ENCODE measurements around the gene LTC4S.
"Not testable (repeated sequence)": the region's sequence is repeated elsewhere in the genome, so short reads cannot be mapped to it uniquely, and the experiment has no call there.

LTC4S gene, protein sequence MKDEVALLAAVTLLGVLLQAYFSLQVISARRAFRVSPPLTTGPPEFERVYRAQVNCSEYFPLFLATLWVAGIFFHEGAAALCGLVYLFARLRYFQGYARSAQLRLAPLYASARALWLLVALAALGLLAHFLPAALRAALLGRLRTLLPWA

DNA sequence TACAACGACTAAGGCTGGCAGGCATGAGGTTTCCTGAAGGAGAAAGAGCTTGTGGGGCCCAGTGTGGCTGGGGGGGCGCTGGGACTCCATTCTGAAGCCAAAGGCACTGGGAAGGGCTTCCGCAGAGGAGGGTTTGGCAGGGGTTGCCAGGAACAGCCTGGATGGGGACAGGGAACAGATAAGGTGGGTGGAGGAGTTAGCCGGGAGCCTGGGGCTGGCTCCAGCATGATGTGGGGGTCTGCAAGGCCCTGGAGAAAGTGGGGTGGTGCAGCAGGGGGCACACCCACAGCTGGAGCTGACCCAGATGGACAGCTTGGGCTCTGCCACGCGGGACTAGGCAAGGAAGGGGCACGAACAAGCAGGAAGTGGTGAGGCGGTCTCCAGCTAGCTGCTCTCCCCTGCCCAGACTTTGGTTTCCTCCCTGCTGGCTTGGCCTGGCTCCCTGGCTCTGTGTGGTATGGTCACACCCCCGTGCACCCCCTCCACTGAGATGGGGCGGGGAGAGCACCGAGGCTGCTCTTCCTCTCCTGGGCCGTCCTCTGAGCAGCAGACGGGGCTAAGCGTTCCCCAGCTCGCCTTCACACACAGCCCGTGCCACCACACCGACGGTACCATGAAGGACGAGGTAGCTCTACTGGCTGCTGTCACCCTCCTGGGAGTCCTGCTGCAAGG, at the start of gene LTC4S:
LTC4S (plus strand) TSS at position 519 of the 672 bp plus-strand sequence; CDS start at position 614, 95 bp downstream.
- peak; percentile 90 for DNase-seq

DNA sequence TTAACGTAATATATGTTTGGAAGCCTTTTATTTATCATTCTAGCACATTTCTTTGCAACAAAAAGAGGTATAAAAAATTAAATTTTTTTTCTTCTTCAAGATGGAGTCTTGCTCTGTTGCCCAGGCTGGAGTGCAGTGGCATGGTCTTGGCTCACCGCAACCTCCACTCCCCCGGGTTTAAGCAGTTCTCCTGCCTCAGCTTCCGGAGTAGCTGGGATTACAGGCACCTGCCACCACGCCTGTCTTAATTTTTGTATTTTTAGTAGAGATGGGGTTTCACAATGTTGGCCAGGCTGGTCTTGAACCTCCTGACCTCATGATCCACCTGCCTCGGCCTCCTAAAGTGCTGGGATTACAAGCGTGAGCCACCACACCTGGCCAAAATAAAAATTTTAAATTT, 49.7 kb upstream of the LTC4S start:
- DNase-seq = not testable (repeated sequence)

DNA sequence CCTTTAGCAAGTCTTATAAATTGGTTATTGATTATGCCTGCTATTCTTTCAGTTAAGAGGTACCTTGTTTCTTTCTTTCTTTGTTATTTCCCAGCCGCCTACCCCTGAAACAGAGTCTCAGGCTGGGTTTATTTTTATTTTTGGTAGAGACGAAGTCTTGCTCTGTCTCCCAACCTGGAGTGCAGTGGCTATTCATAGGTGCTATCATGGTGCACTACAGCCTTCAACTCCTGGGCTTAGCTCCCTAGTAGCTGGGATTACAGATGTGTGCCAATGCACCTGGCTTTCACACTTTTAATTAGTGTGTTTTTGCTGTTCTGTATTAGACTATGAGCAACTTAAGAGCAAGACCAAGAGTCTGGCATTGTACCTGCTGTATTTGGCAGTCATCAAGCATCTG, 46.9 kb upstream of the LTC4S start:
- DNase-seq = no peak

DNA sequence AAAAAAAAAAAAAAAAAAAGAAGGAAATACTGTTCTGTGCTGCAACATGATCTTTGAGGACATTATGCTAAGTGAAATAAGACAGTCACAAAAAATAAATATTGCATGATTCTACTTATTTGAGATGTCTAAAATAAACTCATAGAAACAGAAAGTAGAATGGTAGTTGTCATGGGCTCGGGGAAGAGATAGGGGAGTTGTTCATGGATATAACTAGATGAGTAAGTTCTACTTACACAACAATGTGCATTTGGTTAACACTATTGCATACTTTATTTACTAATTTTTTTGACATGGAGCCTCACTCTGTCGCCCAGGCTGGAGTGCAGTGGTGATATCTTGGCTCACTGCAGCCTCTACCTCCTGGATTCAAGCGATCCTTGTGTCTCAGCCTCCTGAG, 46.0 kb upstream of the LTC4S start:
- no peak for DNase-seq

DNA sequence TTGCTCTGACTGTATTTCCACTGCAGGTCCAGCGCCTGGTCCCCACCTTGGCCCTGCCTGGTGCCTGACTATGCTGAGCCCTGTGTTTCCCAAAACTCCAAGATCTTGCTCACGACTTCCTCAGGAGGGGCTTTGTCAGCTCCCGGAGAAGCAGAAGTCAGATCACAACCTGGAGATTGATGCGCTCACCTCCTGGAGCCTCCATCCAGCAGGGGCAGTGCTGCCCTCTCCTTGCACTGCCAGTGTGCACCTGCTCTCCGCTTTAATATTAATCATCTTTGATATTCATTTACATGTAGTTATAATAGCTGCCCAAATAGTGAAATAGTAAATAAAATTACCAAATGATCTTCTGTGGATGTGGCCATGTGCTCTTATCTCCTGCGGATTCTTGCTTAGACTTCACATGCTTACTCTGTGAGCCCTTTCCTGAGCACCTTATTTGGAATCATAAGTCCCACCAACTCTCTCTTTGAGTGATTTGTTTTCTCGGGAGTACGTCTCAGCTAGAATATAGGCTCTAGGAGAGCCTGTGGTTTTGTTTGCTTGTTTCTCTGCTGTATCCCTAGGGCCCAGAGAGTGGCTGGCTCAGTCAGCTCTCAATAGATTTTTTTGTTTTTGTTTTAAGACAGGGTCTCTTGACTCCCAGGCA, 43.8 kb upstream of the LTC4S start:
- no peak for DNase-seq

DNA sequence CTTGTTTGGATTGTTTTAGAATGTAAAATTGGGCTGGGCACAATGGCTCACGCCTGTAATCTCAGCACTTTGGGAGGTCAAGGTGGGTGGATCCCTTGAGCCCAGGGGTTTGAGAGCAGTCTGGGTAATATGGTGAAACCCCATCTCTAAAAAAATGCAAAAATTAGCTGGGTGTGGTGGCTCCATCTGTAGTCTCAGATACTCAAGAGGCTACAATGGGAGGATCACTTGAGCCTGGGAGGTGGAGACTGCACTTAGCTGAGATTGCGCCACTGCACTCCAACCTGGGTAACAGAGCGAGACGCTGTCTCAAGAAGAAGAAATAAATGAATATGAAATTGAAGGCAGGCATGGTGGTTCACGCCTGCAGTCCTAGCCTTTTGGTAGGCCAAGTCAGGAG, 39.8 kb upstream of the LTC4S start:
- no peak for DNase-seq

DNA sequence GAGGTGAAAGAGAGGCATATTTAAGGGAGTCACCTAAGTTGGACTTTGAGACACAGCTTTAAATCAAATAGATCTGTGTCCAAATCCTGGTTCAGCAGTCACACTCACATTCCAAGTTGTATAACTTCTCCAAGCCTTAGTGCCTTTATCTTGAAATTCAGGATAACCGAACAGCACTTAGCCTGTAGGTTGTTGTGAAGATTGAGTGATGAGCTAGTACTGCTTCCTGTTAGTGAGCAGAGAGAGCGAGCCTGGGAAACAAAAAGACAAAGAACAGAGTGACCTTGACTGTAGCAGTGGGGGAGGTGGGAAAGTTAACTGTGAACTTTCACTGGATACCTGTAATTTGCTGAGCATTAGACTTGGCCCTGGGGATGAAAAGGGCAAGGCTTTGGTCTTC, 38.8 kb upstream of the LTC4S start:
- no peak for DNase-seq

DNA sequence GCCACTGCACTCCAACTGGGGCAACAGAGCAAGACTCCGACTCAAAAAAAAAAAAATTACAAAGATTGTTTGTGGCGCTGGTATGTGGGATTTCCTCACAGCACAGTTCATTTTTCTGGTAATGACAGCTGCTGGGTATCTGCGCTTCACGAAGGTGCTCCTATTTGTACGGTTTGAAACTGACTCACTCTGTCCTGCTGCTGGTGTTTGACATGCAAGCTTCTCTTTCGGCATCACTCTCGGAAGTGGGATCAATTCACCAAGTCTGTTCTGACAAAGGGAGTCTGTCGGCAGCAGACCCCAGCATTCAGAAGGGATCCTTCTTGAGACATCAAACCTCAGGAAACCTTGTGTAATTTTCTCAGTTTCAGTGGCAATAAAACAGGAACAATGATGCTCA, 34.8 kb upstream of the LTC4S start:
- no peak for DNase-seq

DNA sequence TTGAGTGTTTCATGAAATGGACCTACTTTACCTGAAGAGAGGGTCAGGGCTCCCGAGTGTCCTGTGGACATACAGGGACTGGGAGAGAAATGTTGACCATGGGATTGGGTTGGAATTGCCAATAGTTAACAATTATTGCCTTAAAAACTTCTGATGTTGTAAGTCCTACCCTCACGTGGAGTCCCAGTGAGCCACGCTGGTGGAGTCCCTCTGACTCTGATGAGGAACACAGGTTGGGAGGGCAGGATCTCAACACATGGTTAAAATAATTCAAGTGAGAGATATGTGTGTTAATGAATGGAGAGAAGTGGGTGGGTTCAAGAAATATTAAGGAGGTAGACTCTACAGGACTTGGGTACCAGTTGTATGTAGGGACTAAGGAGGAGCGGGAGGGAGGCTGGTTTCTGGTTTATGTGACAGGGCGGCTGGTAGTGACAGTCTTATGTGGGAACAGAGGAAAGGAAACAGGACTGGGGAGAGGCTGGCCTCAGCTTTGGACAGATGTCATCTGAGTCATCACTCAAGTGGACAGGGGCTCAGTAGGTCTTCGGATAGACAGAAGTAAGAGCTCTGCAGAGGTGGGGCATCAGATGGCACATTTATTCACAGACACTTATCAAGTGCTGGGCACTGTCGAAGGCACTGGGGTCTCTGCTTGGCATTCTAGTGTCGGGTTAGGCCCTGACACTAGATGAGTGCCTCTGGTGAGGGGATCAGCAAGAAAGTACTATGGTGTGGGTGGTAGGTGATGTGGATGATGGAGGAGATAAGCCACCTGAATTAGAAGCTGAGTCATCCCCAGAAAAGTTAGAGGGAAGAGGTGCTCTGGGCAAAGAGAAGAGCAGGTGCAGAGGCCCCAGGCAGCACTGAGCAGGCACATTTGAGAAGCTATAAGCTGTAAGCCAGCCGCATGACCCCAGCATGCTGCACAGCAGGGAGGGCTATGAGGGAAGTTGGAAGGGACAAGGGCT, 33.9 kb upstream of the LTC4S start:
- no peak for DNase-seq

DNA sequence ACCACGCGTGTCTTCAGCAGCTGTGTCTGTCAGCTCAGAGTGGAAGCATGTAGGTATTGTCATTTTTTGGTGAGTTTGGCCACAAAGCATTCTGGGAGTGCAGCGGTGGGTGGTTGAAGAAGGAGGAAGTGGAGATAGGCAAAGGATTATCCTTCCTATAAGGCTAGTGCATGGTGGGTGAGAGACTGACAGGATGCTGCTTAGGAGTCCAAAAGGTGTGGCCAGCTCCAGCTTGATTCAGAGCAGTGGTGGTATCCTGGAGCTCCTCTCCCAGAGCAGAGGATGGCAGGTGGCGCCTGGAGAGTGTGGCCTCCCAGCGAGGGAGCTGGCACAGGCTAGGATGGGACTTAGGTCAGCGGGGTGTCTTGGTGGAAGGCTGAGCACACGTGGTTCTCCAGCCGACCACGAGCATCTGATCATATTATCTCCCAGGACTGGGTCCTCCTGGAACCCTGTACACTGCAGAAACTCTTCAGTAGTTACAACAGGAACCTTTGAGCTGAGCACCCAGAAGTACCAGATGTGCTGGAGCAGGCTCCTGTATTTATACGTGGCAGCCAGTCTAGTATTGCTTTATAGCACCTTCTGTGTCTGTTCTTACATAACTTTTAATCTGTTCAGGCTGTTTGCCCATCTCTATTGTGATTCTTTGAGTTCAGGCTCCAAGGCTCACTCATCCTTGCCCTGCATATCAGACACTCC, 31.6 kb upstream of the LTC4S start:
- peak; percentile 13 for DNase-seq

DNA sequence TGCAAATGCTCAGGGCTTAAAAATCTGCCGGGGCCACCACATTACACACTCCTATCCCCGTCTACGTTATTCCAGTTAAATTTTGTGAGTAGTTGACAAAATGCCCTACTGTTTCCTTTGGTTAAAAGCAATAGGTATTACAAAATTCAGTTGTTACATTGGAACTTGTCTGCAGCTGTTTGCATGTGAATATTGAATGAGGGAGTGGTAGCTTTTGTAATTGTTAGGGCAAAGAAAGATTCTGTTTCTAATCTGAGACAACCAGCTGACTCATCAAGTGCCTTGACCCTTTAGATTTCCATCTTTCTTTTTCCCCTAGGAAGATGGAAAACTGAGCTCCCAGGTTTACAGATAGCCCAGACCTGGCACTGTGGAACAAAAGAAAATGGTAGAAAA, 31.0 kb upstream of the LTC4S start:
- no peak for DNase-seq

DNA sequence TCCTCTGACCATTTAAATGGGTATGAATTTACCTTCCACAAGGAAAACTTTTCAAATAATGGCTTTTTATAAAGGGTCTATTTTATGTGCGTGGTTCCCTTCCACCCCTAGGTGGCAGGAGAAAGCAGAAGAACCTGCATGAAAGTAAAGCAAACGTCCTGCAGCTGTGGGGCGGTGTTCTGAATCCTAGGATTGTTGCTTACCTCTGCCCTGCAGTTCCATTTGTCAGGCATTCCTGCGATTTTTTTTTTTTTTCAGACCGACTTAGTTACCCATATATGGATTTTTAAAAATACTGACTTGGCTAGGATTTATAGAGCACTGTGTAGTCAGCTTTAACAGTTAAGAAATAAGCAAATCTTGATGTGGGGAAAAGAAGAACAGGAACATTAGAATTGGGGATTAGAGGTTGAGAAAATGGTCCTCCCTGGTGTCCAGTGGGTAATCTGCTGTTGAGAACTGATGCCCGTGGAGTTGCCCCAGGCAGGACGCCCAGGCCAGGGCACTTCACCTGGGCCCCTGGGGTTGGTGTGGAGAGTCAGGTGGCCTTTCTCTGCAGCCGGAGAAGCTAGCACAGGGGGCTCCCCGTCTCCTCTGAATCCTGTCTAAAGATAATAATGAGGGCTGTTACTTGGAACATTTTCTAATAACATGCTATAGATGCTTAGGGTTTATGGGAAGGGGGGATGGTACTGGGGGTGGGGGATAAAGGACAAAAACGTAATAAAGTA, 30.4 kb upstream of the LTC4S start:
- peak; percentile 37 for DNase-seq

DNA sequence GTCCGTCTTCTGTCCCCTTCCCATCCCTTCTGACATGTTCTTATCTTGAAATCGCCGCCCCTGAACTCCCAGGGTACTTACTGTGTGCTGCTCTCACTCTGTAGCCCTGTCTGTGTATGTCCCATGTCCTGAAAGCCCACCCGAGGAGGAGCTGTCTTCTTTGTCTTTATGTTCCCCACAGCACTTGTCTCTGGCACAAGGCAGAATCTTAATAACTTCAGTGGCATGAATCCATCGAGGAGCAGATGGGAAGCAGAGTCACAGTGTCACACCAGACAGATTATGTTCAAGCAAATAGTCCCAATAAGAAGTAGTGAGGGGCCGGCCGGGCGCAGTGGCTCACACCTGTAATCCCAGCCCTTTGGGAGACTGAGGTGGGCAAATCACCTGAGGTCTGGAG, 29.7 kb upstream of the LTC4S start:
- no peak for DNase-seq

DNA sequence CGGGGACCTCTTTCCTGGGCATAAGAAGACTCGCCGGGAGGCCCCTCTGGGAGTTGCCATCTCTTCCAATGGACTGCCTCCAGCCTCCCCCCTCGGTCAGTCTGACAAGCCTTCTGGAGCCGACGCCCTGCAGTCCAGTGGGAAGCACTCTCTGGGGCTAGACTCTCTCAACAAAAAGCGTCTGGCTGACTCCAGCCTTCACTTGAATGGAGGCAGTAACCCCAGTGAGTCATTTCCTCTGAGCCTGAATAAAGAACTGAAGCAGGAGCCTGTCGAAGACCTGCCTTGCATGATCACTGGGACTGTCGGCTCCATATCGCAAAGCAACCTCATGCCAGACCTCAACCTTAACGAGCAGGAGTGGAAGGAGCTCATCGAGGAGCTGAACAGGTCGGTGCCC, 28.4 kb upstream of the LTC4S start:
- no peak for DNase-seq

DNA sequence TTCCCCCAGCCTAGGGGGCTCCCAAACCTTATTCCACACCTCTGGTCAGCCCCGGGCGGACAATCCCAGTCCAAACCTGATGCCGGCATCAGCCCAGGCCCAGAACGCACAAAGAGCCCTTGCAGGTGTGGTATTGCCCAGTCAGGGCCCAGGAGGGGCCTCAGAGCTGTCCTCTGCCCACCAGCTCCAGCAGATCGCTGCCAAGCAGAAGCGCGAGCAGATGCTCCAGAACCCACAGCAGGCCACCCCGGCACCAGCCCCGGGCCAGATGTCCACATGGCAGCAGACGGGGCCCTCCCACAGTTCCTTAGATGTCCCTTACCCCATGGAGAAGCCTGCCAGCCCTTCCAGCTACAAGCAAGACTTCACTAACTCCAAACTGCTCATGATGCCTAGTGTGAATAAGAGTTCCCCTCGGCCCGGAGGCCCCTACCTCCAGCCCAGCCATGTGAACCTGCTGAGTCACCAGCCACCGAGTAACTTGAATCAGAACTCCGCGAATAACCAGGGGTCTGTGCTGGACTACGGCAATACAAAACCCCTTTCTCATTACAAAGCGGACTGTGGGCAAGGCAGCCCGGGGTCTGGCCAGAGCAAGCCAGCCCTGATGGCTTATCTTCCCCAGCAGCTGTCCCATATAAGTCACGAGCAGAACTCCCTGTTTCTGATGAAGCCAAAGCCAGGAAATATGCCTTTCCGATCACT, 27.6 kb upstream of the LTC4S start:
- peak; percentile 38 for DNase-seq

DNA sequence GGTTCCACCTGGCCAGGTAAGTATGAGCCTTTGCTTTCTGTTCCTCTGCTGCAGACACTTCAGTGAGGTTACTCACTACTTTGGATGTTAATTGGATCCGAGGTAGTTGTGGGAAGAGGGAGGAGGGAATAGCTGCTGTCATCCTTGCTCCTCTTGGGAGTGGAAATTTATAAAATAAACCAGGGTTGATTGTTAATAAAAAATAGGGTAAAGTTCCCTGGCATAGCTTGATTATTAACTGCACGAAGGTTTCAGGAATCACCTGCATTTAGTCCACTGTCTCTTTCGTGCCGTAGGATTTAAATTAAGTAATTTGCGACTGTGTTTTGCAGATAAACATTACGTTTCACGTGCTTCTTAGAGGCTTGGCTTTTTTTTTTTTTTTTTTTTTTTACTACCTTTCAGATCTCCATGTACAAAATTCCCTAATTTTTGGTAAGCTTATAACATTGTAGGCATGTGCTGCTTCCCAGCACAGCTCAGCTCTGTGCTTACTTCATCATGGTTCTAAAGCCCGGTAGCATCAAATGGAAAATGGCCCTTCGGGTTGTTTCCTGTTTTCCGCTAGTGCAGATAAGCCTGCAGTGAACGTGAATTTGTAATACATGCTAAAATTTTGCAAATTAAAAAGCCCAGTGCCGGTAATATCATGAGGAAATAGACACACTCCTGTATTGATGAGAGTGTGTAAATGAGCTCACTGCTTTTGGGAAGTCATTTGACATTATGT, 26.9 kb upstream of the LTC4S start:
- DNase-seq = no peak

DNA sequence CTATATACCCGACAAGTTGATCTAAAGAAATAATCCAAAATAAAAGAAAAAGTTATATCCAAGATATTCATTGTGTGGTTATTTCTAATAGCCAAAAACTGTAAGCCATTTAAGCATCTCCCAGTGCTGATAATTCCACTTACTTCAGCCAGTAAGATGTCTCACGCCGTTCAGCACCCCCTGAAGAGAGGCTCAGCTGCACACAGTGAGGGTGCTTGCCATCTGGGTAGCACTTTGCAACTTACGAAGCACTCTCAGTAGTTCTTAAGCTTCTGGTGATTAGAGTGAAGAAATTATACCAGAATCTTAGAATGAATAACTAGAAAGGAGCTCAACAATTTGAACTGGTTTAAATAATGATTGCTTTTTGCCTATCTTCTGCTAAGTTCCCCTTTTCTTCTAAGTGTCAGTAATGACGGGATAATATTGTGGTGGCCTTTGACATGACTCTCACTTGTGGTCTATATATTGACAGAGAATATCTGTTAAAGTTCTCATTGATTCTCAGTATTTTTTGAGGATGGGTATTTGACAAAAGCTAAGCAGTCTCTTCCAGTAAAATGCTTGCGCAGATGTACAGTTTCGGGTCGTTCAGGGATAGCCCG, 26.2 kb upstream of the LTC4S start:
- no peak for DNase-seq

DNA sequence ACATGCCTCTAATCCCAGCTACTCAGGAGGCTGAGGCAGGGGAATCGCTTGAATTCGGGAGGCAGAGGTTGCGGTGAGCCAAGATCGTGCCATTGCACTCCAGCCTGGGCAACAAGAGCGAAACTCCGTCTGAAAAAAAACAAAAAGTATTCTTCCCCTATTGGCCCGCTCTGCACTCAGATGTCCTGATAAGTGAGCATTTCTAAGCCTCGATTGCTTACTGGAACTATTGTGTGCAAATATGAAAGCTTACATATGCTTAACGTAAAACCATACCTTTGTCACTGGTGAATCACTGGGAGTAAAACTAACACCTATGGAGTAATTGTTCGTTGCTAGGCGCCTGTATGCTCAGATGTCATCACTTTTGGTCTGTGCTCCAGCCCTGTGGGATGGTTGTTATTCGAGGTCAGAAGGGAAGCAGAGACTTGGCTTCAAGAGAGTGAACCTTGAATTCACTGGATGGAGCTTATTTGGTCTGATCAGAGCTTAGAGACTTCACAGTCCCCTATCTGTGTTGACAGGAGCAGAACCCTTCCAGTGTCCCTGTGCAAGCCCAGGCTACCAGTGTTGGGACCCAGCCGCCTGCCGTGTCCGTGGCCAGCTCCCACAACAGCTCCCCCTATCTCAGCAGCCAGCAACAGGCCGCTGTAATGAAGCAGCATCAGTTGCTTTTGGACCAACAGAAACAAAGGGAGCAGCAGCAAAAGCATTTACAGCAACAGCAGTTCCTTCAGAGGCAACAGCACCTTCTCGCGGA, 25.3 kb upstream of the LTC4S start:
- DNase-seq = no peak

DNA sequence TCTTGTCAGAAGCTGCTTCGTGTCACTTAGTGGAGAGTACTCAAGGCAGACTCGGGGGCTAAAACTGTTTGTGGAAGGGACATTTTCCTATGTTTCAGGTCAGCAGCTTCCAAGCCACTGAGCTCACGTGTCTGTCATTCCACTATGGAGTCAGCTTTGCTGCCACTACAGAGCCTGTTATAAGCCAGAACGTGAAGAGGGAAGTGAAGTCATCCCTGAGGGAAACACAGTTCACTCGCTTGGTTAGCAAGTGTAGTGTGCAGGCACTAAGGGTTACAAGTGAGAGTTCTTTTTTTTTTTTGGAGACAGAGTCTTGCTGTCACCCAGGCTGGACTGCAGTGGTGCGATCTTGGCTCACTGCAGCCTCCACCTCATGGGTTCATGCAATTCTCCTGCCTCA, 24.5 kb upstream of the LTC4S start:
- no peak for DNase-seq

Measured in GDM1 (cell line).